ENCODE results near the gene CETN3. TPM values are rescaled to one million over a fixed set of nuclear protein-coding genes. Genes with fewer than 3 reads are reported as not detected.

Gene CETN3
- total and polyA plus RNA-seq, 9 of the 15 experiments (the other 6 are each of a cell fraction or from before 2014, with no cell fraction given) = 43.3 to 113 (median 82.4) TPM

DNA sequence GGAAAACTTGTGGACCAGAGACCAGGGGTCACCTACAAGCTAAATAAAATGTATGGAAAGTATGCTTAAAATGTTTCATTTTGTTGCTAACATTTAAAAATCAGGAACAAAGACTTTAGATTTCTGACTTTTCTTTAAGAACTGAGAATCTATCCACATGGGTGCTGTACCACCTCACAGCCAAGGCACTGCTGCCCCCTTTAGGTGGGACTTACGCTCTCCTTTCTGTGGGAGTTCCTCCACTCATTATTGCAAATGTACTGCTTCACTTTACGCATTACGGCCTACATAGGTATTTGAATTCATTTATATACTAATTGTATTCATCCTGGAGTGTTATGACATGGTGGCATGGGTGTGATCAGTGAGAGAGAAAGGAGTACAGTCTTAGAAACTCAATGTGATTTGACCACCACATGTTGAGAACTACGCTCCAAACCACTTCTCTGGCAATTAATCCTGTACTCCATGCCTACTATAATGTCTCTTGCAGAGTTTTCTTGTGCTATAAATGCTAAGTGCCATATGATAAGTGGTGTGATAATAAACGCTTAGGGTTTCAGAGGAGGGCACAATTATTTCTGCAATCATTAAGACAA, 24.7 kb upstream of the CETN3 start (continued):
- no peak for TF ChIP-seq PHF21A (IDR thresholded peaks at IDR 0.05; ENCODE audit: borderline replicate concordance, low read depth)
- TF ChIP-seq, protein P1, sequence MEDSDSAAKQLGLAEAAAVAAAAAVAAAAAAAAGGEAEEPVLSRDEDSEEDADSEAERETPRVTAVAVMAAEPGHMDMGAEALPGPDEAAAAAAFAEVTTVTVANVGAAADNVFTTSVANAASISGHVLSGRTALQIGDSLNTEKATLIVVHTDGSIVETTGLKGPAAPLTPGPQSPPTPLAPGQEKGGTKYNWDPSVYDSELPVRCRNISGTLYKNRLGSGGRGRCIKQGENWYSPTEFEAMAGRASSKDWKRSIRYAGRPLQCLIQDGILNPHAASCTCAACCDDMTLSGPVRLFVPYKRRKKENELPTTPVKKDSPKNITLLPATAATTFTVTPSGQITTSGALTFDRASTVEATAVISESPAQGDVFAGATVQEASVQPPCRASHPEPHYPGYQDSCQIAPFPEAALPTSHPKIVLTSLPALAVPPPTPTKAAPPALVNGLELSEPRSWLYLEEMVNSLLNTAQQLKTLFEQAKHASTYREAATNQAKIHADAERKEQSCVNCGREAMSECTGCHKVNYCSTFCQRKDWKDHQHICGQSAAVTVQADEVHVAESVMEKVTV (CRISPR knock-in tag; IDR thresholded peaks at IDR 0.05) = peak; percentile 41; the same call in 1 of the 2 replicates
- TF ChIP-seq, protein P2, sequence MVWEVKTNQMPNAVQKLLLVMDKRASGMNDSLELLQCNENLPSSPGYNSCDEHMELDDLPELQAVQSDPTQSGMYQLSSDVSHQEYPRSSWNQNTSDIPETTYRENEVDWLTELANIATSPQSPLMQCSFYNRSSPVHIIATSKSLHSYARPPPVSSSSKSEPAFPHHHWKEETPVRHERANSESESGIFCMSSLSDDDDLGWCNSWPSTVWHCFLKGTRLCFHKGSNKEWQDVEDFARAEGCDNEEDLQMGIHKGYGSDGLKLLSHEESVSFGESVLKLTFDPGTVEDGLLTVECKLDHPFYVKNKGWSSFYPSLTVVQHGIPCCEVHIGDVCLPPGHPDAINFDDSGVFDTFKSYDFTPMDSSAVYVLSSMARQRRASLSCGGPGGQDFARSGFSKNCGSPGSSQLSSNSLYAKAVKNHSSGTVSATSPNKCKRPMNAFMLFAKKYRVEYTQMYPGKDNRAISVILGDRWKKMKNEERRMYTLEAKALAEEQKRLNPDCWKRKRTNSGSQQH (CRISPR knock-in tag; IDR thresholded peaks at IDR 0.05) = no peak
- no peak for TF ChIP-seq ATF3 (IDR thresholded peaks at IDR 0.05)
- no peak for TF ChIP-seq ATF3 (CRISPR knock-in tag; conservative IDR thresholded peaks at IDR 0.05)
- TF ChIP-seq, protein P3, sequence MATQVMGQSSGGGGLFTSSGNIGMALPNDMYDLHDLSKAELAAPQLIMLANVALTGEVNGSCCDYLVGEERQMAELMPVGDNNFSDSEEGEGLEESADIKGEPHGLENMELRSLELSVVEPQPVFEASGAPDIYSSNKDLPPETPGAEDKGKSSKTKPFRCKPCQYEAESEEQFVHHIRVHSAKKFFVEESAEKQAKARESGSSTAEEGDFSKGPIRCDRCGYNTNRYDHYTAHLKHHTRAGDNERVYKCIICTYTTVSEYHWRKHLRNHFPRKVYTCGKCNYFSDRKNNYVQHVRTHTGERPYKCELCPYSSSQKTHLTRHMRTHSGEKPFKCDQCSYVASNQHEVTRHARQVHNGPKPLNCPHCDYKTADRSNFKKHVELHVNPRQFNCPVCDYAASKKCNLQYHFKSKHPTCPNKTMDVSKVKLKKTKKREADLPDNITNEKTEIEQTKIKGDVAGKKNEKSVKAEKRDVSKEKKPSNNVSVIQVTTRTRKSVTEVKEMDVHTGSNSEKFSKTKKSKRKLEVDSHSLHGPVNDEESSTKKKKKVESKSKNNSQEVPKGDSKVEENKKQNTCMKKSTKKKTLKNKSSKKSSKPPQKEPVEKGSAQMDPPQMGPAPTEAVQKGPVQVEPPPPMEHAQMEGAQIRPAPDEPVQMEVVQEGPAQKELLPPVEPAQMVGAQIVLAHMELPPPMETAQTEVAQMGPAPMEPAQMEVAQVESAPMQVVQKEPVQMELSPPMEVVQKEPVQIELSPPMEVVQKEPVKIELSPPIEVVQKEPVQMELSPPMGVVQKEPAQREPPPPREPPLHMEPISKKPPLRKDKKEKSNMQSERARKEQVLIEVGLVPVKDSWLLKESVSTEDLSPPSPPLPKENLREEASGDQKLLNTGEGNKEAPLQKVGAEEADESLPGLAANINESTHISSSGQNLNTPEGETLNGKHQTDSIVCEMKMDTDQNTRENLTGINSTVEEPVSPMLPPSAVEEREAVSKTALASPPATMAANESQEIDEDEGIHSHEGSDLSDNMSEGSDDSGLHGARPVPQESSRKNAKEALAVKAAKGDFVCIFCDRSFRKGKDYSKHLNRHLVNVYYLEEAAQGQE (IDR thresholded peaks at IDR 0.05; ENCODE audit: borderline replicate concordance) = peak; percentile 48; the same call in 1 of the 2 replicates
- TF ChIP-seq, protein P3 (CRISPR knock-in tag; IDR thresholded peaks at IDR 0.05; ENCODE audit: low read depth) = no peak
- TF ChIP-seq, protein P4, sequence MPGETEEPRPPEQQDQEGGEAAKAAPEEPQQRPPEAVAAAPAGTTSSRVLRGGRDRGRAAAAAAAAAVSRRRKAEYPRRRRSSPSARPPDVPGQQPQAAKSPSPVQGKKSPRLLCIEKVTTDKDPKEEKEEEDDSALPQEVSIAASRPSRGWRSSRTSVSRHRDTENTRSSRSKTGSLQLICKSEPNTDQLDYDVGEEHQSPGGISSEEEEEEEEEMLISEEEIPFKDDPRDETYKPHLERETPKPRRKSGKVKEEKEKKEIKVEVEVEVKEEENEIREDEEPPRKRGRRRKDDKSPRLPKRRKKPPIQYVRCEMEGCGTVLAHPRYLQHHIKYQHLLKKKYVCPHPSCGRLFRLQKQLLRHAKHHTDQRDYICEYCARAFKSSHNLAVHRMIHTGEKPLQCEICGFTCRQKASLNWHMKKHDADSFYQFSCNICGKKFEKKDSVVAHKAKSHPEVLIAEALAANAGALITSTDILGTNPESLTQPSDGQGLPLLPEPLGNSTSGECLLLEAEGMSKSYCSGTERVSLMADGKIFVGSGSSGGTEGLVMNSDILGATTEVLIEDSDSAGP (CRISPR knock-in tag; IDR thresholded peaks at IDR 0.05) = no peak
- TF ChIP-seq RBM14 (IDR thresholded peaks at IDR 0.05; ENCODE audit: borderline replicate concordance, insufficient read depth, low read depth, low read length) = no peak
- no peak for TF ChIP-seq NCOA2 (IDR thresholded peaks at IDR 0.05; ENCODE audit: partially characterized antibody in 2 of 2)
- no peak for TF ChIP-seq ZNF175 (CRISPR knock-in tag; IDR thresholded peaks at IDR 0.05; ENCODE audit: low read depth)
- no peak for TF ChIP-seq ZKSCAN8 (CRISPR knock-in tag; IDR thresholded peaks at IDR 0.05)
- no peak for TF ChIP-seq ZNF311 (CRISPR knock-in tag; IDR thresholded peaks at IDR 0.05)

Data from K562 (cell line).